Midbrain (tissue), 1 donor: ENCODE results near the gene SLC22A15.
"Not testable (repeated sequence)": the region's sequence is repeated elsewhere in the genome, so short reads cannot be mapped to it uniquely, and the experiment has no call there.

Experiments
- DNase-seq: peaks from one replicate; lab custom pipeline; 2025; lab: John Stamatoyannopoulos, UW

SLC22A15 gene

DNA sequence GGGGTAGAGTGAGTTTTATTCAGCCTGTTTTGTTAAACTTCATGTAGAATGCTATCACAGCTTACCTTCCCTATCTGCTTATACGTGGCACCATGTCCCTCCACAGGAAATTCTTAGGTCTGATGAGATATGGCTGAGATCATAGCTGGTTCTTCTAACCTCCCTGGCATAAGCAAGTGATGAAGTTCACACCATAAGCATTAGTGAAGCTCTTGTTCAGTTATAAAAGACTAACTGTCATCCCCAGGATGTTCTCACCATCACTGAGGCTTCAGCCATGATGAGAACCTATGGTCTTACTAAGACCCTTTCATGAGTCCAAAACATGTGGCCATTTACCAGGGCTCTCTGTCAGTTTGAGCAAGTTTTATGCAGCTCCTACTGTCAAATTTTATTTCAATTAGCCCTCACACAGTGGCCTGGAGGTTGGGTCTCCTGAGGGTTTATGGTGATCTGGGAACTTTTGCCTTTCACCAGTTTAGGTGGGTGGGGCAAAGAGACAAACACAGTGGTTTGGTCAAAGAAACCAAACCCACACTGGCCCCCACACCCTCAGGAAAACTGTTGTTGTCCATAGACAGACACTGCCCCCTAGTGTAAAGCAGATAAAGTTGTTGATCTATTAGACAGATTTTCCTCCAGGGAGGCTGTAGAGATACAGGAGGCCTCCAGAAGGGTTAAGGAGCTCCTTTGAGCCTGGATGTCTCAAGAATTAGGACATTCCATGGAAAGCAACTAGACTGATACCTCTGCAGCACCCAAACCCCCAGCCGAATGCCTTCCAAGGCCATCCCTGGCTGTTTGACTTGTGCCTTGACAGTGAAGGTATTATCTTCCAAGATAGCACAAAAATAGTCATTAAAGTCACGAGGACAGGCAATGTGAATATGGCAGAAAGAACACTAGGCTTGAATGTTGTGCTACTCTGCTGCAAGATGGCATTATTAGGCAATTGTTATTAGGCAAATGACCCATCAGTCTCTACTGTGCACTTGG lies 5.0 kb downstream of the SLC22A15 start:
- peak; percentile 64 for DNase-seq

DNA sequence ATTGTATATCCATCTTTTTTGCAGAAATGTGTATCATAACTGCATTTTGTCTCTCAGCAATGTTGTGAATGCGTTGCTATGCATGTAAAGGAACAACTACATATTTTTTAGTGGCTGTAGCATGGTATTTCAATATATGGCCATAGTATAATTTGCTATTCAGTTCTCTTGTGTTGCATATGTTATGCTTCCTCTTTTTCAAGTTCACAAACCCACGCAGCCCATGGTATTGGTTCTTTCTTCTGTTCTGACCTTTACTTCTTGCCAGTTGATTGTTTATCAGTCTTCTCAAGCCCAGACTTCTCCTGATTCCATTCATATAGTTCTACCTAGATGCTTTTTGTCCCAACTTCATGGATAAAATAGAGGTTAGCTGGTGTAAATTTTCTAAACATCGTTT lies 6.1 kb downstream of the SLC22A15 start:
- no peak for DNase-seq

DNA sequence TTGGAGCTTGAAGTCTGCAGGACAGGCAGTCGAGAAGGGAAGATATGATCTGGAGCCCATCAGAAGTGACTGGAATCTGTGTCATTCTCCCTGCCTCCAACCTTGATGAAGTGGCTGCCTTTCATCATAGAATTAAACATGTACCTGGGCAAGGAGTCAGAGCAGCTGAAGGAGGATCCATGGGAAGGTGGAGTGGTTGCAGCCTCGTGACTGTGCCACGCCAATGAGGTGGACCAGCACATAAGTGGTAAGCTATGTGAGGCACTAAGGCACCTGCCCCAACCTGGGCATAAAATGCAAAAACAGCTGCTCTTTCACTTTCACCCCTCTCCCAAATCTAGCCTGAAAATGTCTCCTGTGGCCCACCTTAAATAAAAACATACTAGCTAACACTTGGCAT lies 7.3 kb downstream of the SLC22A15 start:
- DNase-seq = no peak

DNA sequence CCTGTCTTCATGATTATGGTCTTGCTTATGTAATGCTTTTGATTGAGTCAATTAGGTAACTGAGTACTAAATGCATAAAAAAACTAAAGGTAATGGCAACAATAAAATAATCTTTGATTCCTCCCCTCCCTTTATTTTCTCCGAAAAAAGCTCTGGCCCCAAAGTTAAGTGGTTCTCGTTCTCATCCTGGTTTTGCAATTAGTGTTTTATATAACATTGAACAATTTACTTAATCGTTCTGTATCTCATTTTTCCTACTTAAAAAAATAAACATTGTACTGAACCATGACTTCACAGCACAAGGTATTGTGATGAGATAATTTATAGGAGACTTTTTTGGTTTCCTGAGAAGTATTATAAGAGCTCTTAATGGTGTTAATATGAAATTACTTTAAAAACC lies 11.3 kb downstream of the SLC22A15 start:
- DNase-seq = no peak

DNA sequence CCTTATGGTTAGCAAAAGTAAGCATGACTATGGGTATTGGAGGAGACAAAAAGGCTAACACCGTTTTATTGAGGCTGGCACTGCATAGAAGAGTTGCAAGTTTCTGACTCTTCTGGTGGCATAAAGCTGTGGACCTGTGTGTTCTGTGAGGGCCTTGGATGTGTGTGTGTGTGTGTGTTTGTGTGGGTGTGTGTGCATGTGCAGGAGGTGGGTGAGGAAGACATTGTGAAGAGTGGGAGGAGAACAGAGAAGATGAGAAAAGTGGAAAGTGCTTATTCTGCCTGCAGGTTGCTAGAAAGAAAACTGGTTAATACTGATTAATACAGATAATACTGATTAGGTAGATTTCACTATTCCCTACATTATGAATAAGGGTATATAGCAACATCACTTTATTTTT lies 12.6 kb downstream of the SLC22A15 start:
- DNase-seq = no peak

DNA sequence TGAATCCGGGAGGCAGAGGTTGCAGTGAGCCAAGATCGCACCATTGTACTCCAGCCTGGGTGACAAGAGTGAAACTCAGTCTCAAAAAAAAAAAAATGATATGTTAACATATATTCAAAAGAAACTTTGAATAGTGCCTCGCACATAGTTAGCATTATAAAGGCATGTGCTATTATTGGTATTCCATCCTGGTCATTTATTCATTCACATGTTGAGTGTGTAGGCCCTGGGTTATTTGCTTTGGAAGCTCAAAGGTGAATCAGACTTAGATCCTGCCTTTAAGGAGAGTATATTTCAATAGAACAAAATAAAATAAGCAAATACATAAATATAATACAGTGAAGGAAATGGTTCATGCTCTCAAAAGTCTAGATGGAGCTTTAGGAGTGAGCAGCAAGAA lies 13.4 kb downstream of the SLC22A15 start:
- DNase-seq = no peak

DNA sequence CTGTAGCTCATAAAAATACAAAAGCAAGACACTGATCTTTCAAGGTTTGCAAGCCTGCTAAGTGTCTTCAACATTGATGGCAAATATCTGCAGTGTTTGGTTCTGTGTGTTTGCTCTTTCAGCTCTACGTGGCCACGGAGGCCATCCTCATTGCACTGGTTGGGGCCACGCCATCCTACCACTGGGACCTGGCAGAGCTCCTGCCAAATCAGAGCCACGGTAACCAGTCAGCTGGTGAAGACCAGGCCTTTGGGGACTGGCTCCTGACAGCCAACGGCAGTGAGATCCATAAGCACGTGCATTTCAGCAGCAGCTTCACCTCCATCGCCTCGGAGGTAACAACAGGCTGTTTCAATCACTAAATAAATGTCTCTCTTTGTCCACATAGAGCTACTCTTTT lies 15.6 kb downstream of the SLC22A15 start:
- no peak for DNase-seq

DNA sequence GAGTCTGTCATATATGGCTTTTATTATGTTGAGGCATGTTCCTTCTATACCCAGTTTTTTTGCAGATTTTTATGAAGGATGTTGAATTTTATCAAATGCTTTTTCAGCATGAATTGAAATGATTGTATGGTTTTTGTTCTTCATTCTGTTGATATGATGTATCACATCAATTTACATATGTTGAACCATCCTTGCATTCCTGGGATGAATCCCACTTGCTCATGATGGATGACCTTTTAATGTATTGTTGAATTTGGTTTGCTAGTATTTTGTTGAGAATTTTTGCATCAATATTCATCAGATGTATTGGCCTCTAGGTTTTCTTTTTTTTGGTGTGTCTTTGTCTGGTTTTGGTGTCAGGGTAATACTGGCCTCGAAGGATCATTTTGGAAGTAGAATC lies 21.6 kb downstream of the SLC22A15 start:
- not testable (repeated sequence) for DNase-seq

DNA sequence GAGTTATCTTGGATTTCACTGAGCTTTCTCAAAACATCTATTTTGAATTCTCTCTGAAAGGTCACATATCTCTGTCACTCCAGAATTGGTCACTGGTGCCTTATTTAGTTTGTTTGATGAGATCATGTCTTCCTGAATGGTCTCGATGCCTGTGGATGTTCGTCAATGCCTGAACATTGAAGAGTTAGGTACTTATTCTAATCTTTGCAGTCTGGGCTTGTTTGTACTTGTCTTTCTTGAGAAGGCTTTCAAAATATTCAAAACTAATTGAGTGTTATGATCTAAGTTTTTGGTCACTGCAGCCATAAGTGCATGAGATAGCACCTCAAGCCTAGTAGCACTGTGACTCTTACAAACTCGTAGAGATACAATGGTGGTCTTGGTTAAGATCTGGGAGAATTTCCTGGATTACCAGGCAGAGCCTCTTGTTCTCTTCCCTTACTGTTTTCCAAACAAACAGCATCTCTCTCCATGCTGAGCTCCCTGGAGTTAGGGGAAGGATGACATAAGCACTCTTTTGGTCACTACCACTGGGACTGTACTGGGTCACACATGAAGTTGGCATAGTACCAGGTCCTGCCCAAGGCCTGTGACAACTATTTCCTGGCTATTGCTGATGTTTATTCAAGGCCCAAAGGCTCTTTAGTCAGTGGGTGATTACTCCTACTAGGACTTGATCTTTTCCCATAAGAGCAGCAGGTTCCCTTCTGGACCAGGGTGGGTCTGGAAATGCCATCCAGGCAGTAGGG lies 25.6 kb downstream of the SLC22A15 start:
- DNase-seq = no peak

DNA sequence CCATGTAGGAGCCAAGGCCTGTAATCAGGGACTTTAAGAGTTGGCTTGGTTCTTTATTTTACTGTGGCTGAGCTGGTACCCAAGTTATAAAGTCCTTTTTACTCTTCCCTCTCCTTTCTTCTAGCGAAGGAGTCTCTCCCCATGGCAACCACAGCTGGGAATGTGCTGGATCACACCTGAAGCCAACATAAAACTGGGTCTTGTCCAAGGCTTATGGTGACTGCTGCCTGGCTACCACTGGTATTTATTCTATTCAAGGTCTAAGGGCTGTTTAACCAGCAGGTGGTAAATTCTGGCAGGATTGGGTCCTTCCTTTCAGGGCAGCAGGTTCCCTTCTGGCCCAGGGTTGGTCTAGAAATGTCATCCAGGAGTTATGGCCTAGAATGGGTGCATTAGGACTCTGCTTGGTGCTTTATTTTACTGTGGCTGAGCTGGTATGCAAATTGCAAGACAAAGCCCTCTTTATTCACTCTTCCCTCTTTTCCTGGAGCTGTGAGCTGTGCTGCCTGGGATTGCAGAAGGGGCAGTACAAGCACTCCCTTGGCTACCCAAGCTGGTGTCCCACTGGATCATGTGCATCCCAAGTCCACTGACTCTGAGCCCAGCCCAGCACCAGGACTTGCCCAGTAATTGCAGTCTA lies 26.6 kb downstream of the SLC22A15 start:
- DNase-seq = peak; percentile 83

DNA sequence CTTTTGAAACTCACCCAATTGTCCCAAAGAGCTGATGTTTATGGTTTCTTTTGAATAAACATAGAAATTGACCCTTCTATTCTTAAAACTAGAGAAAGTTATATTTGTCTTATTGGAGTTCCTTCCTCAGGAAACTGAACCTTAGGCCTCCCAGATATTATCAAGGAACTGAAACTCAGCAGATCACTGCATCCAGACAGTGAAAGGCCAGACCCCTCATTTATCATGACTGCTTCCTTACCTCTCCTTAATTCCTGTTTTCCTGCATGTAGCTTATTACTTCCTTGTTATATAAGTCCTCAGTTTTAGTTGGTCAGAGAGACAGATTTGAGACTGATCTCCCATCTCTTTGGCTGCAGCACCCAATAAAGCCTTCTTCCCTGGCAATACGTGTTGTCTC lies 27.5 kb downstream of the SLC22A15 start:
- no peak for DNase-seq

DNA sequence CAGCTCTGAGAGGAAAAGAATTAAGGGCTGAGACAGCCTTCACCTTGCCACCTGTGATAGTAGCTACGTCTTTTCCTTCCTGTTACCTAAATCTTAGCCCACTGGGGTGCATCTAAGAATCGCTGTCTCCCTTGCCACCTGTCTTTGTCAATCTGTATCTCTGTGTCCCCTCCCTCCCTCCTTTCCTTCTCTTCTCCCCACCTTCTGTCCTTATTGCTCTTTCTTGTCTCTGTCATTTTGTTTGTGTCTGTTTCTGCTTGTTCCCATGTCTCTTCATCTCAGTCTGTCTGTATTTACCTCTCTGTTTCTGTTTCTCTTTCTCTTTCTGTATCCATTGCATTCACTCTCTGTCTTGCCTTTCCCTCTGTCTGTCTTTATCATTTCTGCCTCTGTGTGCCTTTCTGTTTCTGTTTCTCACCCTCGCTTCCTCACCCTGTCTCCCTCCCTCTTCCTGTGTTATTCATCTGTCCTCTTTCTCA lies 30.2 kb downstream of the SLC22A15 start:
- no peak for DNase-seq

DNA sequence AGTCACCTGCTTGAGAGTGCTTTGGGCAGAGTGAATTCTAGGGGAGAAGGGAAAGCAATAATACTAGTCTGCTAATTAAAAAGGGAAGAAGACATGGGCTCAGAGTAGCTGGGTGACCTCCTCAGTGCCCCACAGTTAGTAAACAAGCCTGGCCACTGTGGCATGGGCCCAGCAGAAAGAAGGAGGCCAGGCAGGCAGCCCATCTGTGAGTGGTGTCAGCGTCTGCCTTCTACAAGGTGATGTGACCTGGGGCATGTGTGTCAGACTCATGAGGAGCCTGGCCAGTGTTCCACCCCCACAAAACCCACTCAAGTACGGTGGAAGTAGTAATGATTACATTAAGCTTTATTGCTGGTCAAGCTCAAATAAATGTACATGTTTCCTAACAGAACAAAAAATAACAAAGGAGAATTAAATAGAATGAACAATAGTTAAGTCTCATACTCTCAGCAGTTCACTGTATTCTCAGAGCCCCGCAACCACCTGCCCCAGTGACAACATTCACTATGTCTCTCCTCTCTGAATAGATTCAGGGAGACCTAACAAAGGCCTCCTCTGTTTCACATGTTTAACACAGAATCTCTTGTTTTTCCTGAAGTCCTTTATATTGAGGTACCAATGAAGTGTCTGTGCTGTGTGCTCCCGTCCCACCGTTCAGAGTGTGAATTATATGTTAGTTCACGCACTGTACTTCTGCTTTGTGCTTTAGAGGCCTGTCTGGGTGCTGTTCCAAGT lies 32.5 kb downstream of the SLC22A15 start:
- peak; percentile 77 for DNase-seq

DNA sequence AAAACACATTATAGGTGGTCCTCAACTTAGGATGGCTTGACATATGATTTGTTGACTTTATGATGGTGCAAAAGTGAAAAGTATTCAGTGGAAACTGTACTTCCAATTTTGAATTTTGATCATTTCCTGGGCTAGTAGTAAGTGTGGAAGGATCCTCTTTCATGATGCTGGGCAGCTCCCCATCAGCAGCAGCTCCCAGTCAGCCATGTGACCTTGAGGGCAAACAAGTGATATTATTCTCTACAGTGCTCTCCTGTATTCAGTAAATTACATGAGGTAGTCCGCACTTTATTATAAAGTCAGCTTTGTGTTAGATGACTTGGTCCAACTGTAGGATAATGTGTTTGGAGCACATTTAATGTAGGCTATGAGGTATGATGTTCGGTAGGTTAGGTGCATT lies 36.4 kb downstream of the SLC22A15 start:
- DNase-seq = no peak

DNA sequence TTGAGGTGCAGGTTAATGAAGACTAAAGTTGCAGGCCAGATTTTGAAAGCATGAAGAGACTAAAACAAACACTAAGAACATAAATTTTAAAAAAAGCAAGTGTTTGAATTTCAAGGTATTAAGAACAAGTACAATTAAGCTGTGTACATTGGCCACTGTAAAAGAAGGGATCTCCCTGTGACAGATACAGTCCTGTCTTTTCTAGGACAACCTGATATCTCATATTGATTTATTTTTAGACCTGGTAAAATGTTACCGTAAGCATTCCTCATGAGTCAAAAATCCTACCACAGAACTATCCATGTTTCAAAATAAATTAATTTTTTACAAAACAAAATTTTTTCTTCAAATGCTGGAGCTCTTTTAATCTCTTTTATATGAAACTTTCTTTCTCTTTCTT lies 39.4 kb downstream of the SLC22A15 start:
- DNase-seq = no peak

DNA sequence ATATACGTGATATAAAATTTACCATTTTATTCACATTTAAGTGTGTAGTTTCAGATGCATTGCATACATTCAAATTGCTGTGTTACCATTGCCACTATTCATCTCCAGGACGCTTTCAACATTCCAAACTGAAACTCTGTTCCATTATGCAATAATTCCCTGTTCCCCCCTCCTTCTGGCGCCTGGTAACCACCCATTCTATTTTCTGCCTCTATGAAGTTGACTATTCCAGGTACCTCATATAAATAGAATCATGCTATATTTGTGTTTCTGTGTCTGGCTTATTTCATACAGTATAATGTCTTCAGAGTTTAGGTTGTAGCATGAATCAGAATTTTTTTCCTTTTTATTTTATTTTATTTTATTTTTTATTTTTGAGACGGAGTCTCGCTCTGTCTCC lies 41.7 kb downstream of the SLC22A15 start:
- no peak for DNase-seq

DNA sequence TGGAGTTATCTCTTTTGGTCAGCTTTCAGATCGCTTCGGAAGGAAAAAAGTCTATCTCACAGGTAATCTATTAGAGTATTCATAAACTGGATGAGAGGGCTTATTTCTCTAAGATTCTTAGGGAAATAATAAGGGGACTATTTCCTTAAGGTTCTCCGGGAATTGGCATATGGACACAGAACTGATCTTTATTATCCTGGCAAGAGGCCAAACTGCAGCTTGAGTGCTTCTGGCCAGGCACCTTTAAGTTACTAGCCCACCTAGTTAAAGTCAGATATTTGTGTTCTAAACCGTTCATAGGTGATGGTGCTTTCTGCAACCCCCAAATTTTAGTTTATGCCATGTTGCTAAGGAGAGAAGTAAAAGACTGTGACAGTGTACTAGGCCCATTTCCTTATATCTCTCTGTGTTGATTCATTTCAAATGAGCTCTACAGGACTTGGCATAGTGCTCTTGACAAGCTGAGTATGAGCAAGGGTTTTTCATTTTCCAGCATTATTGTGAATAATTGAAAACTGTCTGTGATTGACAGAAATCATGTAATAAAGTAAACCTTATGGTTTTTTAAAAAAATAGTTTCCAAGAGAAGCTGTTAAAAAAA lies 43.4 kb downstream of the SLC22A15 start:
- DNase-seq = no peak

DNA sequence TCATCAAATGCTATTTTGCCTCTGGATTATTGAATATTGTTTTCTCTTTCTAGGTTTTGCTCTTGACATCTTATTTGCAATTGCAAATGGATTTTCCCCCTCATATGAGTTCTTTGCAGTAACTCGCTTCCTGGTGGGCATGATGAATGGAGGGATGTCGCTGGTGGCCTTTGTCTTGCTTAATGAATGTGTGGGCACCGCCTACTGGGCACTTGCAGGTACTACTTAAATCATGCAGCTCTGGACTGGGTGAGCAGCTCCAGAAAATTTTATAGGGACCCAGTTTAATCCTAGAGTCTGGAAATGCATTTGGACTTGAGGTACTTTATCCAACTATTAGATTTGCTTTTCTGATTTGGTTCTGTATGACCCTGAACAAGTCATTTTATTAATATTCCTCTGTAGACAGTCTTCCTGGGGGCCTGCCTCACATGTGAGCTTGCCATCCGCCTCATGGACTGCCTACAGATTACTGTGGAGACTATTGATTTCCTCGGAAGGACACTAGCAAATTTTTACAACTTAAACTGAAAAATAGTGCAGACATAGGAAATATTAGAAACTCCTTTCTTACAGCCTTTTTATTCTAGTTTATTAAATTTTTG lies 44.5 kb downstream of the SLC22A15 start:
- DNase-seq = peak; percentile 73

DNA sequence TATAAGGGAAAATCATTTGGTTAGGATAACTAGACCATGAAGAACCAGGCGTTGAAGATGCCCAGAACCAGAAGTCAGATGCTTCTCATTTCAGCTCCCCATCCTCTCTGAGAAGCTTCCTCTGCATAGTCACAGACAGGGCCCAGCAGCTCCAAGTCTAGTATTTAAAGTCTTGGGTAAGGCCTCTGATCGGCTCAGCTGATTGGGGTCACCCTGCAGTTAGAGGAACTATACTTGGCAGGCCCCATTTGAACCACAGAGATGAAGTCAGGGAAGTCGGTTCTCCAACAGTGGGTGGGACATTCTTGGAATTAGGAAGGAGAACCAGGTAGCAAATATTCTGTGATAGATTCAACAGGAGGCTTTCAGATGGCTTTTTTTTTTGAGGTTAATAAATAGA lies 48.3 kb downstream of the SLC22A15 start:
- DNase-seq = no peak

DNA sequence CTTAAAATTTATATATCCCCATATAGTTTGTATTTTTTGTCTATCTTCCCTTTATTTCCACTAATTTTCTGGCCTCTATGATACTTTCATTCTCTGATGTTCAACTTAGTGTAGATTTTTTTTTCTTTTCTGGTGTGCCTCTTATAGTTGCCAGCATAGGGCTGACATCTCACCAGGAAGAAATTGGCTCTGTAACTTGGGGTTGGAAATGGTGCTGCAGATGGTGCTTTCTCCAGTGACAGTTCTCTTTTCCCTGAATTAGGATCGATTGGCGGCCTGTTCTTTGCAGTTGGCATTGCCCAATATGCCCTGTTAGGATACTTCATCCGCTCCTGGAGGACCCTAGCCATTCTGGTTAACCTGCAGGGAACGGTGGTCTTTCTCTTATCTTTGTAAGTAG lies 50.3 kb downstream of the SLC22A15 start:
- DNase-seq = no peak

DNA sequence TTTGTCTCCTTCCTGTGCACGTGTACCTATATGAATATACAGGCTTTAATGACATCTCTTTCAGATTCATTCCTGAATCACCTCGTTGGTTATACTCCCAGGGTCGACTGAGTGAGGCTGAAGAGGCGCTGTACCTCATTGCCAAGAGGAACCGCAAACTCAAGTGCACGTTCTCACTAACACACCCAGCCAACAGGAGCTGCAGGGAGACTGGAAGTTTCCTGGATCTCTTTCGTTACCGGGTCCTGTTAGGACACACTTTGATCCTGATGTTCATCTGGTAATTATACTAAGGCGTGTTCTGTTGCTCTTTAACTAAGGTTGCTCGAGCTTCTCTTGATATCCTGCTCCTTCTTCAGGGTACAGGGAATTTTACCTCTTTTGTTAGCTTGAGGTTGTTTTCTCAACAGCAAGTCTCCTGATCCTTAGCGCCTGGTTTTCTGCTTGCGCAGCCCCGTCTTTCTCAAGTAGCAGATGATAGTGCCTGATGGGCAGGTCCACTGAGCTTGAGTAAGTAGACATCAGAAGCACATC lies 55.1 kb downstream of the SLC22A15 start:
- DNase-seq = no peak
